HG03565 (cell line): ENCODE measurements around the gene XXYLT1.
"Not testable (repeated sequence)": the region's sequence is repeated elsewhere in the genome, so short reads cannot be mapped to it uniquely, and the experiment has no call there.

Experiments
- ATAC-seq: cut with Tn5 transposase; IDR thresholded peaks from one replicate; pipeline ENCODE4 v1.9.1; 2021; ENCODE audit warnings: mild to moderate bottlenecking, moderate library complexity; ENCODE audit not compliant: unreplicated experiment

XXYLT1 gene

DNA sequence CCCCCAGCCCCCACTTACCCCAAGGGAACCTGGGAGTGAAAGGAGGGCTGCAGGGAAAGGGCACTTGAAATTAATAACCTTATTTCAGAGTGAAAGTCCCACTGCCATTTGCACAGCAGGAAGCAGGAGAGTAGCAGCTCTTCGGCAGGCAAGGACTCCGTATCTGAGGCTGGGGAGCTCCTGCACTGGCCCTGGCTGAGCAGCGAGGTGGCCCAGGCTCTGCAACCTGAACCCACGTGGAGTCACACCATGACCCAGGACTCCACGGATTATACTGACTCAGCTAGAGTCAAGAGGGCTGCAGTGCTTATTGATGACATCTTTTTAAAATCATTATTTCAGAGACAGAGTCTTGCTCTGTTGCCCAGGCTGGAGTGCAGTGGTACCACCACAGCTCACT is 214.5 kb downstream of the XXYLT1 start:
- no peak for ATAC-seq

DNA sequence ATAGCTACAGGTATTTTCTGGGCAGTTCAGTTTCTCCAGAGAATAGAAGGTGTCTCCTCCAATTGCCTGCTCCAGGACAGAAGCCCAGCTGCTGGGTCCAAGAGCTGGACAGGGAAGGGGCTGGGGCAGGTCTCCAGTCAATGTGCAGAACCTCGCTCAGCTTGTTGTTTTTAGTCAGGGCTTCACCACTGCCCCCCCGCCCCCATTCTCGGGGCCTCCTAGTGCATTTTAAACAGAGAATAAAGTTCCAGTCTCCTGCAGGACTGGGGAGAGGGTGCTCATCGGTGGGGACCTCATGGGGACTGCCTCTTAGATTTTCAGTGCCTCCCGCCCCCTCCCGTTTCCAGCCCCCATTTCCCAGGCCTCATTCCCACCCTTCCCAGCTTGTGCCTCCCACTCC is 216.6 kb downstream of the XXYLT1 start:
- no peak for ATAC-seq

DNA sequence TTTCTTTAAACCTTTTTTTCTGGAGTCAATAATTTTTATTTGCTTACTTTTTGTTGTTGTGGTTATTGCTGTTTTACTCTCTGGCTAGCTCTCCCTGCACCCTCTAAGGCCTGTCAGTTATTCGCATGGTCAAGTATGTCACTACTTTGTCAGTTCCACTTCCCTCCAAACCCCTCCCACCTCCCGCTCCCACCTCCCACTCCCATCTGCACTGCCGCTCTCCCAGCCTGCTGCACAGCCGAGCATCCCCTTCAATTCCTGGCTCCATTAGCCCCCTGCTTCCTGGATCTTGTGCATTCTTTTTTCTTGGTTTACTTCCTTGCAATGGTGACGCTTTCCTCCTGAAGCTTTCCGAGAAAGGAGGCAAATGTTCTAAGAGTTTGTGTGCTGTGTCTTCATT is 218.0 kb downstream of the XXYLT1 start:
- no peak for ATAC-seq

DNA sequence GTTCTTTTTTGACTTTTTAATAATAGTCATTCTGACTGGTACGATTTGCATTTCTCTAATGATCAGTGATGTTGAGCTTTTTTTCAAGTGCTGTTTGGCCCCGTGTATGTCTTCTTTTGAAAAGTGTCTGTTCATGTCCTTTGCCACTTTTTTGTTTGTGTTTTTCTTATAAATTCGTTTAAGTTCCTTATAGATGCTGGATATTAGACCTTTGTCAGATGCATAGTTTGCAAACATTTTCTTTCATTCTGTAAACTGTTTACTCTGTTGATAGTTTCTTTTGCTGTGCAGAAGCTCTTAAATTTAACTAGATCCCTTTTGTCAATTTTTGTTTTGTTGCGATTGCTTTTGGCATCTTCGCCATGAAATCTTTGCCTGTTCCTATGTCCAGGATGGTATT is 220.7 kb downstream of the XXYLT1 start:
- ATAC-seq, result not testable (repeated sequence)

DNA sequence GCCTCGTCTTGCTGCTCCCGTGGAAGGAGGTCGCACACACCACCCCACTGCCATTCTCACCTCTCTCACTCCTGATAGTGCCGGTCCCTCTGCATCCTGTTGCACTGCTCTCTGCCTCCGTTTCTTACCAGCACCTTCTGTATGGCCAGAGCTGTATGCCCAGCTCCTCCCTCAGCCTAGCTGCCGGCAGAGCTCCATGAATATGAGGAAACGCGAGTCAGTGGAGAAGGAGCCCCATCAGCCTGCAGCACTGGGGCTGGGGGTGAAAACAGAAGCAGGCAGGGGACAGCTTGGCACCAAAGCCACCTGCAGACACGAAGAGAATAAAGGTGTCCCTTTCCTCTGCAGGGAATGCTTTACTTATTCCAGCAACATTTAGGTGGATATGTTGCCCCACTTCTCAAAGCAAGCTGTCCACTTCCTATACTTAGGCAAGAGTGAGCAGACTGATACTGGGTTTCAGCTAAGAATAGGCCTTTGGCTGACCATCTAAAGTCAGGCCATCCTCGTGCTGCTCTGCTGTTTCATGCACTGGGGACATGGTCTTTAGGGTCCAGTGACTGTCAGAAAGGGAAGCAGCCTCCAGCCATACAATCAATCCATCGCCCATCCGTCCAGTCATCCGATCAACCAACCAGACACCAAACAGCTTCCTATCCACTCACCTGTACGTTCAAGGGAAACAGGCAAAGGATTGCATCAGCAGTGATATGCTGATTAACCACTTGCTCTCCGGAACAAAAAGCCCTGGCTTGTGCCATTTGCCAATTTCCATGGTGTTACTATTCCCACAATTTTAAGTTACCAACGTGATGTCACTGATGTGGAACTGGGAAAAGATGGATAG is 222.7 kb downstream of the XXYLT1 start:
- ATAC-seq, result no peak

DNA sequence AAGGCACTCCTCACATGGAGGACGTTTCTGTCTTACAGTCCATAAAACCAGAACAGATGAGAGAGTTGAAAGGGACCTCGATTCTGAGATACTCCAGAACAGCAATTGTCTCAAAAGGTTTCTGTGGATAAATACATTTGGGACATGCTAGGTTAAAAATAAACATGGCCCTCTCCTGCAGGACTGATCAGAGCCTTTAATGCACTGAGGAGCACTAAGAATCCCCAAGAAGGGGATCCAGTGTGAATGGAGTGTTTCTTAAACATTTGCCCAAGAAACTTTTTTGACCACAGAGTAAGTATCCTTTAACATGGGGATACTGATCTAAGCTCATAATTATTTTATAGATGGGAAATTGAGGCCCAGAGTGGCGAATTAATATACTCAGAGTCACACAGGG is 223.4 kb downstream of the XXYLT1 start:
- ATAC-seq, result no peak

DNA sequence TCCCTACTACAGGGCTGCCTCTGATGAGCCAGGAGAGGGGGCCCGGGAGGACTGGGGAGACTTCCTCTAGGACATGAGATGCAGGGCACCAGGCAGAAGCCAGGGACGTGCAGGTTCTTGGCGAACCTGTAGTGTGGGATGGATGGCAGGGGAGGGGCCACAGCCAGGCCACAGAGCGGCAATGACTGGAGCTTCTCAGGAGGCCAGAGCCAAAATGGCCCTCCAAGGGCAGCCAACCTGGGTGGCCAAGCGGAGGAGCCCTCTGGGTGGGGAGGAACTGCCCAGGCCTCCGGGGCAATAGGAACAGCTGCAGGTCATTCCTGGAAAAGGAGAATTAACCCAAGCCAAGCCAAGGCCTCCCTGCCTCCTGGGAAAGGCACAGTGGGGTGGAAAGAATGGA is 224.5 kb downstream of the XXYLT1 start:
- no peak for ATAC-seq

DNA sequence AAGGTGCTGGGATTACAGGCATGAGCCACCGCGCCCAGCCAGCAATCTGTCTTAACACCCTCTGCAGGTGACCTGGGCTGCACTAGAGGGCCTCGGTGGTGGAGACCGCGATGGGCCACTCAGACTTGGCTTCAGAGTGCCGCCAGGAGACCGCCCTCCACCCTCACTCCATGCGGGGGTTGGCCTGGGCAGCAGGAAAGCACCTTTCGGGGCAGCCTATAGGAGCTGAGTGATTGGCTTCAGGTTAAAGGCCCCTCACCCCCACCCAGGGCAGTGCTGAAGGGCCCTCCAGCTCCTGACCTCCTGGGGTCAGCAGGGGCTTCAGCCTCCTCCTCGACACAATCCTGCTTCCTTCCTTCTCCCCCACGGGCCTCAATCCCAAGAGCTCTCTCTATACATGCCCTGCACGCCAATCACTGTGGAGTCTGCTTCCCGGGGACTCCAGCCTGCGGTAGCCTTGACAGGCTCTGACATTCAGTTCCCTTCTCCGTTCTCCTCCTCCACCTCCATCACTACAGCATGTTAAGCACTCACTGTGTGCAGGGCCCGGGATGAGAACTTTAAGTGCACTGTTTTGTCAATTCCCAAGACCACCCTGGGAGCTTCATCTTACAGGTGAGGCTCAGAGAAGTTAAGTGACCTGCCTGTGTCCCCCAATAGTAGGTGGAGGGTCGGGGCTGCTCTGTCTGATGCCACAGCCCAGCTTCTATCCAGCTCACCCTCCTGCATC is 225.3 kb downstream of the XXYLT1 start:
- ATAC-seq, result no peak

DNA sequence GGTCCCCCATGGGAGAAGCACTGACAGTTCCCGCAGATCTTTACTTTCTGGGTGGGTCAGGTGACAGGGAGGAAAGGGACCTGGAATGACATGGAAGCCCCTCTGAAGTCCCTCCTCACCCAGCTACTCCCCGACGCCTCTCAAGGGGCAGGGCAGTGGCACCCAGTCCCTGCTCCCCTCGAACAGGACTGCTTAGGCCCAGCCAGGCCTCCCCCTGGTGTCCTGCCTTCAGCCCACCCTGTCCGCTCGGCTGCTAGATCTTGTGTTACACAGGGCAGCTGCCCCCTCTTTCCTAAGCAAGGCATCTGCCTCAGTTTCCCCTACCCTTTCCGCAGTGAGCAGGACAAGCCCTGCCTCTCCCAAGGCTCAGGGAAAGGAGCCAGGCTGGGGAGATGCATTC is 226.5 kb downstream of the XXYLT1 start:
- ATAC-seq, result no peak

DNA sequence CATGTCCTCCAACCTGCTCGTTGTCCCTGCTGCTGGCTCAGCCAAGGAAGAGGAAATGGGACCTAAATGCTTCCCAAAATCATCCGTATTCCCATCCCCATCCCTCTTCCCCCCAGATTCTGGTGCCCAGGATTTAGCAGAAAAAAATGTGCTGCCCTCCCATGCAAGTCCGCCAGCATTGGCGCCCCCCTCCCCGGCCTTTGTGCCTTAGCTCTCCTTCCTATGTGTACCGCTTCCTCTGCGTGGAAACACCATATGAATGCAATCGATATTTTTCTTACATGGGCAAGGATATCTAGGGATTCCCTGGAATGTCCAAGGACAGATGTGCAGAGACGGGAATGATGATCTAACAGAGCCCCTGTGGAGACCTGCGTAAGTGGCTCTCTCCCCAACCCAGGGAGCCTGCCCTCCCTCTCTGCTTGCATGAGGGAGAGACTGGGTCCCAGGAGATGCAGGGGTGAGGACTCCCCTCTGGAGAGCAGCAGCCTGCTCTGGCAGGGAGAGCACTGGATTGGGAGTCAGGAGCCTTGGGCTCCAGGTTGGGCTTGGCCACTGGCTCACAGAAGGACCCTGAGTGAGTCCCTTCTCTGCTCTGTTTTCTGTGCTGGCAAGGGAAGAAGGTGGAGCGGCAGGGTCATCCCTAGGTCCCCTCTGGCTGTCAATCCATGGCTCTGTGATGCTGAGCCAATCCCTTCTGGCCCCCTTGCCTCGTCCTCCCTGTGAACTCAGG is 227.2 kb downstream of the XXYLT1 start:
- no peak for ATAC-seq

DNA sequence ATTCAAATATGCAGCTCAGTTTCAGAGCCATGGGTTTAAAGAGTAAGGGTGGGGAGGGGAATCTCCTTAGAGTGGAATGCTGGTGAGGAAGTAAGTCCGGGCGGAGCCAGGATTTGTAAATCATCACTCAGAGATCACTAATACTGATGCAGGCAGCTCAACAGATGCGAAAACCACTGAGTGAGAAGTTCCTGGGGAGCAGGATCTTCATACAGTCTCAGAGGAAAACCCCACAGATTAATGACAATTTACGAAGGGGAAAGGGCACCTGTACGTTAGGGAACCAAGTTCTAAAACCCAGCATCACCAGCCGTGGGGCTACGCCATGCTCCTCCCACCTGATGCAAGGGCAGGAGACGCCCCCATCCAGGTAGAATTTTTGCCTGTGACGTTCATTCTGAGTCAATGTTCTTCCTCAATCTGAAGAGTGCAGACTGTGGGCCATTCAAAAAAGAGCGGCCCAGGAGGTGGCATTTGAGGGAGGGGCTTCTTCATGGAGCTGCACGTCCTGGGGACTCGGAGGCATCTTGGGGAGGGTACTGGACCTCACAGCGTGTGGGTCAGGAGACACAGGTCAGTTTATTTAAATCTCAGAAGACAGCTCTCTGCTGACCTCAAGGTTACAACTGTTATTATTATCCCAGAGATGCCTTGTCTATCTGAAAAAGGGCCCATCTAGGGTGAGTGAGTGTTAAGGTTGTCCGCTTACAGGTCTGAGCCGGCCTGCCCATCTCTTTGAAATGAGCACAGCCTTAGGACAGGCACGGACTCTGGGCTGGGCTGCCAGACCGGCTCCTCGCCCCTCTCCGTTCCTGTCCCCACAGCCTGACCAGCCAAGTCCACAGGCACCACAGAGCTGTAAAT is 228.0 kb downstream of the XXYLT1 start:
- no peak for ATAC-seq

DNA sequence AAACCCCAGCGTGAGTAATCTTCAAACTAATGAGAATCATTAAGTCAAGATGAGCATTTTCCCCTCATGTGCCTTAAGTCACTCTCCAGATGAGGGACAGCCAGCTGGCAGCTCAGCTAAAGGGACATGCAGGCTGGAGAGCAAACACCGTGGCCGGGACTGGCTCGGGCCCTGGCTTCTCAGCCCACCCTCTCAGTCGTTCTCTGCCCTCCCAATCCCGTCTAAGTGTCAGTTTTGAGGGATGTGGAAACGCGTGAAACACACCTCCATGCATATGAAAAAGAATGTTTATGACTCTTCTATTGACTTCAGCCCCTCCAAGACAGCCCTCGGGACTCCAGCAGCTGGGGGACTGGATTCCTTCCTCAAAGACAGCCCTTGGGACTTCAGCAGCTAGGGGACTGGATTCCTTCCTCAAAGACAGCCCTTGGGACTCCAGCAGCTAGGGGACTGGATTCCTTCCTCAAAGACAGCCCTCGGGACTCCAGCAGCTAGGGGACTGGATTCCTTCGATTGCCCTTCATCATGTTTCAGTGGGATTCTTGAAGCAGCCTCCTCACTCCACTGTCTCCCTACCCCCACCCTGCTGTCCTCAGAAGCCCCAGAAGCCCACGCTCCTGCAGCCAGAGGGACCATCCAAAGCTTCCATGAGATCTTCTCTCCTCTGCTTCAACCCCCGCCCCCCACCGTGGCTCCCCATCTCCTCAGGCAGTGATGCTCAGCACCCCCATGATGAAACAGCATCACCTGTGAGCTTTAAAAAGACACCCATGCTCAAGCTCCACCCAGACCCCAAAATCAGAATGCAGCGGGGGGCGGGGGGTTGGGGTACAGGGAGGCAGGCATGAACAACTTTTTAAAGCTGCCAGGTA is 228.9 kb downstream of the XXYLT1 start:
- no peak for ATAC-seq

DNA sequence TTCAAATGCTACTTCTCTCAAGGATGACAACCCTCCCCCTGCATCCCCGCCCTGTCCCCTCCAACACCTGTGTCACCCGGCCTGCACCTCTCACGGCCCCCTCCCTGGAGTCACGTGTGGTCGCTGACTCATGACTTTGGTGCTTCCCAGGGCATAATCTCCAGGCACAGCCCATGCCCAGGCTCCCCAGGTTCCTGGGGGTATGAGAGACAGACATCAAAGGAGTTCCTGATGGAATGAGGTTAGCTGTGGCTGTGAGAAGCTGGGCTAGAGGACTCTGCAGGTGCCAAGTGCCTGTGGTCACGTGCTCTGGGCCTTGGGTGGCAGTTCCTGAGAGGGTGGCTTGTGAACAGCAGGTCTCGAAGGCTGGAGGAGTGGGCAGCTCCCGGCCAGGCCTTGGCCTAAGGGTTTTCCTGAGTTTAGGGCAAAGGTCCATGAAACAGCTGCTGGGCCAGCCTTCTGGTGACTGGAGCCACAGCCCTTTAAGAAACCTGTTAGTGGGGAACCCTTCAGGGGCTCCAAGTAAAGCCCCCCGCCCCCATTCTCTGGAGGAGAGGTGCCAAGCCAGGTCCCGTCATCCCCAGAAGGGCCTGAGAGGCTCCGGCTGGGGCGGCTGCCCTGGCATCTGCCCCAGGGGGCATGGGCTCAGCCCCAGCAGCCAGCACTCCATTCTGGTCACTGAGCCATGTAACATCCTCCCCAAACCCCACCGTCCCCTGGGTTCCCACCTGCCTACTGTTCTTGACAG is 230.0 kb downstream of the XXYLT1 start:
- no peak for ATAC-seq

DNA sequence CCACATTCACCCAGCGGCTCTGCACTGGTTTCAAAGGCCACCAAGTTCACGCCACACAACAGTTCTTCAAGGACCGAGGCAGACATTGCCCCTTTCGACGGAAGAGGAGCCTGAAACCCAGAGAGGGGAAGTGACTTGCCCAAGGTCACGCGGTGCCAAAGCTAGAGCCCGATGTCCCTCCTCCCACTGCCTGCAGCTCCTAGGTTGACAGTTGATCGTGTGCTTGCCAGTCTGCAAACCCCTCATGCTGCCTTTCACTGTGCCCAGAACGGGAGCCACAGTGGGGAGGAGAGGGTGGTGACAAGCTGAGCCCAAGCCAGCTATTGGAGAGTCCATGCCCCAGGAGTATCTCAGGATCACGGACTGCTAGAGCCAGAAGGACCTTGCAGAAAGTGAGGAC is 230.9 kb downstream of the XXYLT1 start:
- ATAC-seq, result no peak

DNA sequence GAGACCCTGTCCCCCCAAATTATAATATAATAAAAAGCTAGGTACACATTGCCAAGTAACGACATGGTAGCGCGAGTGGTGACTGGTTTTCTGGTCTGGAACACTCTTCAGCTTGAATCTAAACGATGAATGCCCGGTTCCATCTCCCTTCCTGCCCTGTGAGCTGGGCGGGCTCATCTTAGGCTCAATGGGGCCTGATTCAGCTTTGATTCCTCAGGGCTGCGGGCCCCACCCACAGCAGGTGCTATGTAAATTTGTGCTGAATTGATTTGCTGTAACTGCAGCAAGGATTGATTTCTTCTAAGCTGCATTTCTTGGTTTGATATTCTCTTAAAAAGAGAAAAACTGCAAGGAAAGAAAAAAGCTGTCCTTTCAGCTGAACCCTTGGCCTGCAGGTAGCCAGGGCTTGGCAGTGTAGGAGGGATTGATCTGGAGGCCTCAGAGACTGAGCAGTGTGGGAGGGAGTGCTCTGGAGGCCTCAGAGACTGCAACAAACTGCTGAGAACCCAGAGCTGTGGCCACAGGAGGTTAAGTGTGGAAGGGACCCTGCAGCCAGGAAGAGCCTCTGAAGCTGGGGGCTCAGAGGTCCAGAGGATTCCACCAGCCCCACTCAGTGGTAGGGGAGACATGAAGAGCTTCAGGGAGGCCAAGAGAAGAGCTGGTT is 231.6 kb downstream of the XXYLT1 start:
- ATAC-seq, result no peak

DNA sequence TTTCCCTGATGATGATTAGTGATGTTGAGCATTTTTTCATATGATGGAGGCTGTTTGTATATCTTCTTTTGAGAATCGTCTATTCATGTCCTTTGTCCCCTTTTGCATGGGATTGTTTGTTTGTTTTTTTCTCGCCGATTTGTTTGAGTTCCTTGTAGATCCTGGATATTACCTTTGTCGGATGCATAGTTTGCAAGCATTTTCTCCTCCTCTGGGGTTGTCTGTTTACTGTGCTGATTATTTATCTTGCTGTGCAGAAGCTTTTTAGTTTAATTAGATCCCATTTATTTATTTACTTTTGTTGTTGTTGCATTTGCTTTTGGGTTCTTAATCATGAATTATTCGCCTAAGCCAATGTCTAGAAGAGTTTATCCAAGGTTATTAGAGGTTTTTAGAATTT is 232.8 kb downstream of the XXYLT1 start:
- no peak for ATAC-seq

DNA sequence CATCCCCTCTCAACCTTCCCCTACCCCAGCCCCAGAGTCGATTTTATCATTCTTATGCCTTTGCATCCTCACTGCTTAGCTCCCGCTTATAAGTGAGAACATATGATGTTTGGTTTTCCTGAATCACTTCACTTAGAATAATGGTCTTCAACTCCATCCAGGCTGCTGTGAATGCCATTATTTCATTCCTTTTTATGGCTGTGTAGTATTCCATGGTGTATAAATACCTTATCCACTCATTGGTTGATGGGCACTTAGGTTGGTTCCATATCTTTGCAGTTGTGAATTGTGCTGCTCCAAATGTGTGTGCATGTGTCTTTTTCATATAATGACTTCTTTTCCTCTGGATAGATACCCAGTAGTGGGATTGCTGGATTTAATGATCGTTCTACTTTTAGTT is 233.4 kb downstream of the XXYLT1 start:
- ATAC-seq, result not testable (repeated sequence)

DNA sequence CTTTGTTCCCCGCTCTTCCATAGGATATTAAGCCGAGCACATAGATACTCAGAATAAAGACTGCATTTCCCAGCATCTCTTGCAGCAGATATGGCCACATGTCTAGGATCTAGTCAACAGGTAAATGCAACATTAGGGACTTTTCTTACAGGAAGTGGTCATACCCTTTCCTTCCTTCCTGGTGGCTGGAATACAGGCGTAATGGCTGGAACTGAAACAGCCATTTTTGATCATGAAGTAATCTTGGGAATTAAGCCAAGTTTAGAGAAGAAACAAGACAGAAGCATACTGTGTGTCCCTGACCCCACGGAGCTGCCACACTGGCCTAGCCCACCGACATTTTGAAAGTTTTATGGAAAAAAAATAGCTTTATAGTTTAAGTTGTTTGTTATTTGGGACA is 234.0 kb downstream of the XXYLT1 start:
- ATAC-seq, result no peak

DNA sequence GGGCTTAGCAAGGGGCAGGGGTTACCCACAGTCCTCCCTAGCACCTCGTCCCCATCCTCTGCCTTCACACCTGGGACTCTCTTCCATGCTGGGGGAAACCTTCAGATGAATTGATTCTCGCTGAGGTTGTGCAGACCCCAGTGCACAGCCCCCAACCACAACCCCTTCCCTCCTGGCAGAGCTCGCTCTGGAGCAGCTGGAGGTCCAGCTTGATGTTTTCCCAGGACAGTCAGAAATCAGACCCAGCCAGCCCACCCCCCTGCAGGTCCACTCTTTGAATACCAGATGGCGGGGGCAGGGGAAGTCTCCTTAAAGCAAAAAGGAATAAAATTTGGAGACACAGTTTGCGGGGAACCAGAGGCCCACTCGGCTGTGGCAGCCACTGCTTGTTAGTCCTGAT is 234.4 kb downstream of the XXYLT1 start:
- ATAC-seq, result no peak
